OCI-LY7 (cell line): Measurements from ENCODE around the gene SMIM14. TPM values are rescaled to one million over a fixed set of nuclear protein-coding genes. Genes with fewer than 3 reads are reported as not detected.

Experiments
- BruUV-seq: library from RNA; stranded (reverse); fragments of 400-500 nt; replicated peaks from 2 replicates; lab custom pipeline; 2021; lab: Mats Ljungman, UMichigan
- CTCF ChIA-PET: fragments of 300-600 bp; sonication (Branson Sonifier 250); formaldehyde crosslinking; loops from one replicate; lab custom pipeline; 2022; ENCODE audit warnings: antibody characterized with exemption; ENCODE audit not compliant: unreplicated experiment; lab: Charles Lee
- POLR2A ChIA-PET: fragments of 300-600 bp; sonication (Branson Sonifier 250); formaldehyde crosslinking; loops from one replicate; lab custom pipeline; 2022; ENCODE audit warnings: antibody characterized with exemption; lab: Charles Lee
- DNase-seq: peaks from one replicate; pipeline ENCODE4 v3.0.0-alpha.2; 2015; ENCODE audit warnings: low spot score
- H2AFZ ChIP-seq: fragments of 200-600 bp; sonication (generic), shearing (Covaris generic); 2 replicates; pipeline ENCODE4 v1.6.1; 2014; ENCODE audit warnings: mild to moderate bottlenecking, antibody characterized with exemption, low read length, moderate library complexity
- H3K27ac ChIP-seq: fragments of 200-600 bp; sonication (generic); 2 replicates; pipeline ENCODE4 v1.5.1; 2014; ENCODE audit warnings: mixed run types, low read depth, mild to moderate bottlenecking, moderate library complexity, low read length, inconsistent platforms; ENCODE audit not compliant: poor library complexity, severe bottlenecking
- H3K36me3 ChIP-seq: fragments of 200-600 bp; sonication (generic); 2 replicates; pipeline ENCODE4 v1.6.1; 2014; ENCODE audit warnings: mild to moderate bottlenecking, antibody characterized with exemption, low read length, moderate library complexity, mixed read lengths; ENCODE audit not compliant: insufficient read depth
- H3K4me1 ChIP-seq: fragments of 200-600 bp; sonication (generic); 2 replicates; pipeline ENCODE4 v1.5.1; 2014; ENCODE audit warnings: mild to moderate bottlenecking, low read length; ENCODE audit not compliant: insufficient read depth, poor library complexity, severe bottlenecking
- H3K4me2 ChIP-seq: fragments of 200-600 bp; sonication (generic); 2 replicates; pipeline ENCODE4 v1.6.1; 2014; ENCODE audit warnings: mild to moderate bottlenecking, low read length
- H3K4me3 ChIP-seq: fragments of 200-600 bp; sonication (generic); 2 replicates; pipeline ENCODE4 v1.5.1; 2014; ENCODE audit warnings: mild to moderate bottlenecking, low read depth, low read length; ENCODE audit not compliant: poor library complexity, severe bottlenecking
- H3K79me2 ChIP-seq: fragments of 200-600 bp; sonication (generic); 2 replicates; pipeline ENCODE4 v1.6.1; 2016; ENCODE audit warnings: low read depth, mild to moderate bottlenecking, low read length, moderate library complexity, mixed read lengths; ENCODE audit not compliant: insufficient read depth
- H3K9me2 ChIP-seq: fragments of 200-600 bp; sonication (generic); 2 replicates; pipeline ENCODE4 v1.6.1; 2016; ENCODE audit warnings: mild to moderate bottlenecking, low read length, mixed read lengths; ENCODE audit not compliant: insufficient read depth
- H3K9me3 ChIP-seq: fragments of 200-600 bp; sonication (generic); 2 replicates; pipeline ENCODE4 v1.6.1; 2014; ENCODE audit warnings: mild to moderate bottlenecking, mixed run types, low read length, mixed read lengths
- H4K20me1 ChIP-seq: fragments of 200-600 bp; sonication (generic); 2 replicates; pipeline ENCODE4 v1.6.1; 2014; ENCODE audit warnings: mild to moderate bottlenecking, antibody characterized with exemption, low read length, moderate library complexity, mixed read lengths; ENCODE audit not compliant: insufficient read depth
- EZH2phosphoT487 ChIP-seq: fragments of 200-600 bp; sonication (generic); IDR thresholded peaks from 2 replicates; pipeline ENCODE4 v1.6.1; 2018; ENCODE audit warnings: low read depth, borderline replicate concordance, mild to moderate bottlenecking, mixed run types, antibody characterized with exemption, low read length, moderate library complexity, mixed read lengths
- intact Hi-C: fragments of 100-400 bp; cut with micrococcal nuclease; formaldehyde crosslinking; loops from one replicate; pipeline ENCODE4 v1.10.0; 2022; ENCODE audit not compliant: unreplicated experiment
- total RNA-seq, 2 experiments: library from RNA; depleted of rRNA in 1 of 2; stranded (reverse); fragments of >200 nt in 1 of 2; shearing (Covaris generic) in 1 of 2; gene quantifications; 2 replicates each; pipeline ENCODE4 v1.2.3, GENCODE V29; 2014 to 2022
- TF ChIP-seq, protein P1 (sequence below): fragments of 200-600 bp; sonication (generic); conservative IDR thresholded peaks from 2 replicates; pipeline ENCODE4 v1.5.1; 2014; ENCODE audit warnings: mild to moderate bottlenecking, antibody characterized with exemption, low read length, moderate library complexity, mixed read lengths

SMIM14 gene
- total RNA-seq, 2 experiments from 2014 or later: 1.8 TPM; not detected in 1

DNA sequence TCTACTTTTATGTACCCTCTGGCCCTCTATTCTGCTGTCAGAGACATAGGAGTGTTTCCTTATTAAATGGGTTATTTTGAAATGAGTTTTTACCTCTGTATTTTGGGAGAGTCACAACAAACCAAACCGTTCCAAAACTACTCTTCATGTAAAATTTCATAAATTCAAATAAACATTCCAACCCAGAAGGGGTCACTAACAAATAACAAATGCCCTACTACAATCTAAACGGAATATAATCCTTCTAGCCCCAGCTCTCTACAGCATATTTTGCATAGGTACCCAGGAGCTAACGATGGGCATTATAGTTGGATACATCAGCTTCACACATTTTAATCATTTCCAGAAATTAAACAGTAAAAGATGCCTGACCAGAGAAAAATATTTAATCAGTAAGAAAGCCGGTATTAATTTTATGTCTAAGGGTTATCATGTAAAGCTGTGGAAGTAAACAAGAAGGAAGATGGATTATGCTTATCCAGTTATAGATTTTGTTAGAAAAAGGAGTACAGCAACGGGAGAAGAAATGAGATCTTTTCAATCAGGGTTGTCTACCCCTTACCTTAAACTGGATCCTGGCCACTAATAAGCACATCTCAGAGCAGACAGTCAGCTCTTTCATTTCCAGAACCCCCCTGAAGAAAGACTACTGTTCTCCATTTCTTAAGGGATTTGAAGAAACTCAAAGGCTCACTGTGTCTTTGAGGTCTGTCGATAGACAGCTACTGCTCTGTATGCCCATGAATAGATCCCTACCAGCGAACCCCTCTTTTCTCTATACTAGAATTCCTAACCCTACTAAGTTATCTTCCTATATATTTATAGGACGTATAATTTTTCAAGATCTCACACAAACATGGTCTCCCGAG is 112.6 kb downstream of the SMIM14 start:
- H3K4me3 ChIP-seq: peak overlapping the region; percentile 80
- DNase-seq: peak; percentile 2
- CTCF ChIA-PET: interaction anchor here (1.3 kb wide), 1 partner anchor 100 kb away, joined by 4 read pairs; no protein-coding TSS in a partner anchor

GRCh38 chr4:39524161-39524957 is 114.3 kb downstream of the SMIM14 start:
- TF ChIP-seq EZH2phosphoT487: no peak
- TF ChIP-seq, protein P1, sequence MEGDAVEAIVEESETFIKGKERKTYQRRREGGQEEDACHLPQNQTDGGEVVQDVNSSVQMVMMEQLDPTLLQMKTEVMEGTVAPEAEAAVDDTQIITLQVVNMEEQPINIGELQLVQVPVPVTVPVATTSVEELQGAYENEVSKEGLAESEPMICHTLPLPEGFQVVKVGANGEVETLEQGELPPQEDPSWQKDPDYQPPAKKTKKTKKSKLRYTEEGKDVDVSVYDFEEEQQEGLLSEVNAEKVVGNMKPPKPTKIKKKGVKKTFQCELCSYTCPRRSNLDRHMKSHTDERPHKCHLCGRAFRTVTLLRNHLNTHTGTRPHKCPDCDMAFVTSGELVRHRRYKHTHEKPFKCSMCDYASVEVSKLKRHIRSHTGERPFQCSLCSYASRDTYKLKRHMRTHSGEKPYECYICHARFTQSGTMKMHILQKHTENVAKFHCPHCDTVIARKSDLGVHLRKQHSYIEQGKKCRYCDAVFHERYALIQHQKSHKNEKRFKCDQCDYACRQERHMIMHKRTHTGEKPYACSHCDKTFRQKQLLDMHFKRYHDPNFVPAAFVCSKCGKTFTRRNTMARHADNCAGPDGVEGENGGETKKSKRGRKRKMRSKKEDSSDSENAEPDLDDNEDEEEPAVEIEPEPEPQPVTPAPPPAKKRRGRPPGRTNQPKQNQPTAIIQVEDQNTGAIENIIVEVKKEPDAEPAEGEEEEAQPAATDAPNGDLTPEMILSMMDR: no peak
- Histone ChIP-seq H4K20me1 (no peaks in the 10 kb centered on the region), H3K27ac (no peak overlapping the region), H3K9me2 (no peaks in the 10 kb centered on the region), H3K9me3 (no peaks in the 10 kb centered on the region), H3K79me2 (peaks cover 12% of the 10 kb centered on the region; the same call in 1 of the 2 replicates), H2AFZ (no peak overlapping the region), H3K36me3 (no peaks in the 10 kb centered on the region), H3K4me3 (no peak overlapping the region), H3K4me1 (peaks cover 16% of the 10 kb centered on the region), H3K4me2 (no peak overlapping the region)
- ChIA-PET POLR2A (interaction anchor here (0.5 to 1.2 kb wide), 5 partner anchors 10 to 432 kb away, joined by 3 to 5 read pairs (median 3); no protein-coding TSS in a partner anchor), CTCF (no interaction called here)
- intact Hi-C loops: loop anchor here (10.0 kb wide), 1 partner anchor 780 kb away; no protein-coding TSS in a partner anchor
- DNase-seq: no peak
- no TSS peak for BruUV-seq

More for the DNA sequence above, 112.6 kb downstream of the SMIM14 start:
- TSS peak; percentile 75 for BruUV-seq
- Histone ChIP-seq H3K4me1 (peaks cover 16% of the 10 kb centered on the region), H3K79me2 (peaks cover 12% of the 10 kb centered on the region; the same call in 1 of the 2 replicates), H3K27ac (no peak overlapping the region), H3K4me2 (peak overlapping the region; percentile 96), H3K9me3 (no peaks in the 10 kb centered on the region), H4K20me1 (no peaks in the 10 kb centered on the region), H3K36me3 (no peaks in the 10 kb centered on the region), H2AFZ (peak overlapping the region; percentile 71), H3K9me2 (no peaks in the 10 kb centered on the region)
- intact Hi-C loops: loop anchor here (2.0 to 10.0 kb wide), 4 partner anchors 54 to 779 kb away; partner anchors contain the start of genes PDS5A and SMIM14
- TF ChIP-seq, protein P1: peak; percentile 43; the same call in 1 of the 2 replicates
- no peak for TF ChIP-seq EZH2phosphoT487
- POLR2A ChIA-PET: interaction anchor here (0.5 to 1.0 kb wide), 6 partner anchors 17 to 303 kb away, joined by 3 to 5 read pairs (median 4); no protein-coding TSS in a partner anchor
